Measurements from ENCODE around the gene PTPRN. TPM values are rescaled to one million over a fixed set of nuclear protein-coding genes. Genes with fewer than 3 reads are reported as not detected.

The PTPRN gene
- total RNA-seq, 1 experiment from 2014 or later: 6.5 TPM

DNA sequence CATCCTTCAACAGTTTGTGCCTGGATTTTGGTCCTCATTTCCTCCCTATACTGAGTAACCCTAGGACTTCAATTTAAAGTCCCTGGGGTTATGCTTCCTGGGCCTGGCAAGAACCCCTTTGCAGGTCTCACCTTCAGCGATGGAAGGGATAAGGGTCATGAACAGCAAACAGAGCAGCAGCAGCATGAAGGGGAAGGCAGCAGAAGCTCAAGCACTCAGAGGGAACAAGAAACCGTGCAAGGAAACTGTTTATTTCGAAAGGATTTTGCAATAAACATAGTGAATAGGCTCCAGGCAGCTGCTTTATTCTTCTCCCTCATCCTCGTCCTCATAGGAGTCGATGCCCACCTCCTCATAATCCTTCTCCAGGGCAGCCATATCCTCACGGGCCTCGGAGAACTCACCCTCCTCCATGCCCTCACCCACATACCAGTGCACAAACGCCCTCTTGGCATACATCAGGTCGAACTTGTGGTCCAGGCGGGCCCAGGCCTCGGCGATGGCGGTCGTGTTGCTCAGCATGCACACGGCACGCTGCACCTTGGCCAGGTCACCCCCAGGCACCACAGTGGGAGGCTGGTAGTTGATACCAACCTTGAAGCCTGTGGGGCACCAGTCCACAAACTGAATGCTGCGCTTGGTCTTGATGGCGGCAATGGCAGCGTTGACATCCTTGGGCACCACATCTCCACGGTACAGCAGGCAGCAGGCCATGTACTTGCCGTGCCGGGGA is 59.0 kb downstream of the PTPRN start:
- Histone ChIP-seq H3K79me1 (ENCODE audit: insufficient read depth, low read depth, low read length, poor library complexity, severe bottlenecking) (no peaks in the 10 kb centered on the region), H3K18ac (ENCODE audit: insufficient read length, low read depth, low read length) (no peak overlapping the region), H3K14ac (ENCODE audit: insufficient read depth, low read length) (no peak overlapping the region), H4K8ac (replicated peaks; ENCODE audit: insufficient read length, low read depth, low read length) (no peak overlapping the region), H2BK5ac (ENCODE audit: insufficient read length, low read length) (no peak overlapping the region), H3K23me2 (ENCODE audit: insufficient read length, low read depth, low read length, poor library complexity, severe bottlenecking) (peaks cover 22% of the 10 kb centered on the region), H3T11ph (ENCODE audit: low read length) (no peak overlapping the region), H2BK12ac (ENCODE audit: insufficient read length, low read depth, low read length) (no peak overlapping the region), H3K9me3 (ENCODE audit: control insufficient read depth, low read depth, low read length) (no peaks in the 10 kb centered on the region), H3K27me3 (ENCODE audit: insufficient read depth, low read length) (peaks cover 8% of the 10 kb centered on the region), H3K23ac (ENCODE audit: insufficient read length, low read depth, low read length) (no peak overlapping the region), H2AFZ (ENCODE audit: low read length) (no peak overlapping the region), H4K20me1 (ENCODE audit: control insufficient read depth, insufficient read depth, insufficient read length) (no peaks in the 10 kb centered on the region), H3K4me2 (ENCODE audit: insufficient read depth, insufficient read length, low read length) (no peak overlapping the region), H2BK120ac (ENCODE audit: low read depth, low read length, poor library complexity, severe bottlenecking) (no peak overlapping the region), H3K79me2 (ENCODE audit: insufficient read depth, low read length) (no peaks in the 10 kb centered on the region), H4K5ac (ENCODE audit: insufficient read length, low read depth, low read length) (no peak overlapping the region), H3K56ac (ENCODE audit: insufficient read length, low read depth, low read length) (no peak overlapping the region), H3K9ac (ENCODE audit: extremely low read depth, insufficient read length, low read length) (no peak overlapping the region), H3K4ac (ENCODE audit: low read depth, low read length) (no peak overlapping the region), H2BK15ac (ENCODE audit: low read depth, low read length) (no peak overlapping the region), H3K4me1 (ENCODE audit: insufficient read depth, low read length) (peaks cover 5% of the 10 kb centered on the region), H2BK20ac (ENCODE audit: low read depth, low read length, poor library complexity, severe bottlenecking) (no peak overlapping the region), H4K91ac (ENCODE audit: insufficient read length, low read depth, low read length) (no peak overlapping the region), H3K27ac (ENCODE audit: insufficient read length, low read depth, low read length) (no peak overlapping the region), H2AK5ac (ENCODE audit: insufficient read length, low read length) (no peak overlapping the region)
- H3K27me3 Mint-ChIP-seq (ENCODE audit: low read depth): peaks cover 44% of the 10 kb centered on the region
- TF ChIP-seq, protein P1, sequence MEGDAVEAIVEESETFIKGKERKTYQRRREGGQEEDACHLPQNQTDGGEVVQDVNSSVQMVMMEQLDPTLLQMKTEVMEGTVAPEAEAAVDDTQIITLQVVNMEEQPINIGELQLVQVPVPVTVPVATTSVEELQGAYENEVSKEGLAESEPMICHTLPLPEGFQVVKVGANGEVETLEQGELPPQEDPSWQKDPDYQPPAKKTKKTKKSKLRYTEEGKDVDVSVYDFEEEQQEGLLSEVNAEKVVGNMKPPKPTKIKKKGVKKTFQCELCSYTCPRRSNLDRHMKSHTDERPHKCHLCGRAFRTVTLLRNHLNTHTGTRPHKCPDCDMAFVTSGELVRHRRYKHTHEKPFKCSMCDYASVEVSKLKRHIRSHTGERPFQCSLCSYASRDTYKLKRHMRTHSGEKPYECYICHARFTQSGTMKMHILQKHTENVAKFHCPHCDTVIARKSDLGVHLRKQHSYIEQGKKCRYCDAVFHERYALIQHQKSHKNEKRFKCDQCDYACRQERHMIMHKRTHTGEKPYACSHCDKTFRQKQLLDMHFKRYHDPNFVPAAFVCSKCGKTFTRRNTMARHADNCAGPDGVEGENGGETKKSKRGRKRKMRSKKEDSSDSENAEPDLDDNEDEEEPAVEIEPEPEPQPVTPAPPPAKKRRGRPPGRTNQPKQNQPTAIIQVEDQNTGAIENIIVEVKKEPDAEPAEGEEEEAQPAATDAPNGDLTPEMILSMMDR (conservative IDR thresholded peaks at IDR 0.05): no peak
- WGBS (ENCODE audit: extremely low coverage, insufficient read length, low lambda C conversion rate): no CpG with 5 or more reads among the region's 22 CpGs
- peaks cover 33 to 45% of the 10 kb centered on the region in 2 experiments for H3K4me1 Mint-ChIP-seq
- DNase-seq: no peak
- H3K36me3 Mint-ChIP-seq (ENCODE audit: insufficient read depth in 1 of 3, low read depth in 3 of 3): peaks cover 9 to 24% (median 23%) of the 10 kb centered on the region in 3 experiments; a peak in 6 of 7 replicates
- no peak overlapping the region for H3K4me3 Mint-ChIP-seq
- H3K27ac Mint-ChIP-seq: peak overlapping the region in 2 of 3 experiments; percentile 29 to 81; a peak in 2 of 7 replicates
- no peaks in the 10 kb centered on the region; a peak in 1 of 5 replicates for H3K9me3 Mint-ChIP-seq

Measured in H9 (cell line).